Measurements from ENCODE around the gene DNASE1L1. TPM values are rescaled to one million over a fixed set of nuclear protein-coding genes. Genes with fewer than 3 reads are reported as not detected.

The DNASE1L1 gene
- total RNA-seq, 1 experiment from 2014 or later: 29.8 TPM

- ChIA-PET CTCF (no interaction called here), POLR2A (ENCODE audit: unreplicated experiment) (no interaction called here)
- H3F3A ChIP-seq (ENCODE audit: low read length, unreplicated experiment): no peaks in the 10 kb centered on the region
- peaks cover 42% of the 10 kb centered on the region for H4K20me1 ChIP-seq (ENCODE audit: low read length)
- TF ChIP-seq CTCF (conservative IDR thresholded peaks at IDR 0.05; ENCODE audit: low read depth, low read length) (no peak), EZH2 (IDR thresholded peaks at IDR 0.05; ENCODE audit: low read length, unreplicated experiment) (no peak), EZH2phosphoT487 (IDR thresholded peaks at IDR 0.05; ENCODE audit: borderline replicate concordance, low read length) (no peak)
- H3K27ac ChIP-seq (ENCODE audit: low read length): no peak overlapping the region
- no peak overlapping the region for H3K4me2 ChIP-seq (ENCODE audit: low read length)
- peaks cover 68% of the 10 kb centered on the region for H3K36me3 ChIP-seq (ENCODE audit: low read depth, low read length)
- H3K9ac ChIP-seq (ENCODE audit: low read length): no peak overlapping the region
- no peaks in the 10 kb centered on the region for H3K9me3 ChIP-seq (ENCODE audit: low read length)
- BruUV-seq (replicated peaks): no TSS peak
- ATAC-seq (no peak), DNase-seq (no peak)
- H3K27me3 ChIP-seq (ENCODE audit: low read length): no peaks in the 10 kb centered on the region
- peaks cover 78% of the 10 kb centered on the region for H3K79me2 ChIP-seq (ENCODE audit: low read length)
- H2AFZ ChIP-seq (ENCODE audit: low read length): no peak overlapping the region
- H3K4me3 ChIP-seq (ENCODE audit: low read length): no peak overlapping the region
- no peaks in the 10 kb centered on the region for H3K9me2 ChIP-seq (replicated peaks; ENCODE audit: low read length)
- intact Hi-C loops (cut with micrococcal nuclease): no loop called here
- H3K4me1 ChIP-seq (ENCODE audit: insufficient read depth, low read length): peaks cover 15% of the 10 kb centered on the region
These were observed 43.9 kb downstream of the DNASE1L1 start for GRCh38 chrX:154365052-154365600.

GRCh38 chrX:154363706-154364439 is 45.2 kb downstream of the DNASE1L1 start:
- peaks cover 51% of the 10 kb centered on the region for H4K20me1 ChIP-seq (ENCODE audit: low read length)

More at GRCh38 chrX:154363706-154364439, 45.2 kb downstream of the DNASE1L1 start:
- Histone ChIP-seq H3K4me1 (ENCODE audit: insufficient read depth, low read length) (peaks cover 15% of the 10 kb centered on the region), H3K9me2 (replicated peaks; ENCODE audit: low read length) (no peaks in the 10 kb centered on the region), H2AFZ (ENCODE audit: low read length) (no peak overlapping the region), H3K9me3 (ENCODE audit: low read length) (no peaks in the 10 kb centered on the region), H3K27me3 (ENCODE audit: low read length) (no peaks in the 10 kb centered on the region), H3K9ac (ENCODE audit: low read length) (no peak overlapping the region), H3K36me3 (ENCODE audit: low read depth, low read length) (peaks cover 78% of the 10 kb centered on the region), H3K79me2 (ENCODE audit: low read length) (peaks cover 68% of the 10 kb centered on the region), H3K27ac (ENCODE audit: low read length) (no peak overlapping the region), H3K4me3 (ENCODE audit: low read length) (no peak overlapping the region), H3F3A (ENCODE audit: low read length, unreplicated experiment) (no peaks in the 10 kb centered on the region), H3K4me2 (ENCODE audit: low read length) (no peak overlapping the region)
- ATAC-seq: no peak
- DNase-seq: no peak
- TF ChIP-seq CTCF (conservative IDR thresholded peaks at IDR 0.05; ENCODE audit: low read depth, low read length) (no peak), EZH2phosphoT487 (IDR thresholded peaks at IDR 0.05; ENCODE audit: borderline replicate concordance, low read length) (no peak), EZH2 (IDR thresholded peaks at IDR 0.05; ENCODE audit: low read length, unreplicated experiment) (no peak)
- intact Hi-C loops (cut with micrococcal nuclease): no loop called here
- BruUV-seq (replicated peaks): no TSS peak
- ChIA-PET POLR2A (ENCODE audit: unreplicated experiment) (no interaction called here), CTCF (no interaction called here)
